GM21390 (cell line): Measurements from ENCODE around the gene POLR2A.
A peak's percentile ranks its signal among the peaks of the same experiment; 100 is the strongest.

Experiments used
- ATAC-seq: cut with Tn5 transposase; IDR thresholded peaks from one replicate; pipeline ENCODE4 v1.9.1; 2021; ENCODE audit not compliant: unreplicated experiment

The POLR2A gene

DNA sequence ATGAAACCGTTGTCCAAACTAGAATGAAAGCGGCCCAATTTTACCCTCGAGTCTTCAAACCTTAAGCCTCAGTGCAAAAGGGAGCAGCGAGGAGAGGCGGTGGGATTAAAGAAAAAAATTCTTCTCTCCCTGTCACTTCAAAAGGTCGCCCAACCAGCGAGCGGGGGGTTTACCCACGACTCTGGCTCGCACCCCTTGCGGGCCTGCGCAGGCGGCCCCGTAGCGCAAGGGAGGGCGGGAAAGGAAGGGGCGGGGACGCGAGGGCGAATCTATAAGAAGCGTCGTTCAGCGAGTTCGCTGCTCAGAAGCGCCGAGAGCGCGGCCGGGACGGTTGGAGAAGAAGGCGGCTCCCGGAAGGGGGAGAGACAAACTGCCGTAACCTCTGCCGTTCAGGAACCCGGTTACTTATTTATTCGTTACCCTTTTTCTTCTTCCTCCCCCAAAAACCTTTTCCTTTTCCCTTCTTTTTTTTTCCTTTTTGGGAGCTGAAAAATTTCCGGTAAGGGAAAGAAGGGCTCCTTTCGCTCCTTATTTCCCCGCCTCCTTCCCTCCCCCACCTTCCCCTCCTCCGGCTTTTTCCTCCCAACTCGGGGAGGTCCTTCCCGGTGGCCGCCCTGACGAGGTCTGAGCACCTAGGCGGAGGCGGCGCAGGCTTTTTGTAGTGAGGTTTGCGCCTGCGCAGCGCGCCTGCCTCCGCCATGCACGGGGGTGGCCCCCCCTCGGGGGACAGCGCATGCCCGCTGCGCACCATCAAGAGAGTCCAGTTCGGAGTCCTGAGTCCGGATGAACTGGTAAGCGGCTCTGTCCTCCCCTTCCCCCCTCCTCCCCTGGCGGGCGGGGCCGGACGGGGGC, at the start of gene POLR2A:
POLR2A (plus strand) TSS at position 300 of the 852 bp plus-strand sequence.
- peak; percentile 53 for ATAC-seq

DNA sequence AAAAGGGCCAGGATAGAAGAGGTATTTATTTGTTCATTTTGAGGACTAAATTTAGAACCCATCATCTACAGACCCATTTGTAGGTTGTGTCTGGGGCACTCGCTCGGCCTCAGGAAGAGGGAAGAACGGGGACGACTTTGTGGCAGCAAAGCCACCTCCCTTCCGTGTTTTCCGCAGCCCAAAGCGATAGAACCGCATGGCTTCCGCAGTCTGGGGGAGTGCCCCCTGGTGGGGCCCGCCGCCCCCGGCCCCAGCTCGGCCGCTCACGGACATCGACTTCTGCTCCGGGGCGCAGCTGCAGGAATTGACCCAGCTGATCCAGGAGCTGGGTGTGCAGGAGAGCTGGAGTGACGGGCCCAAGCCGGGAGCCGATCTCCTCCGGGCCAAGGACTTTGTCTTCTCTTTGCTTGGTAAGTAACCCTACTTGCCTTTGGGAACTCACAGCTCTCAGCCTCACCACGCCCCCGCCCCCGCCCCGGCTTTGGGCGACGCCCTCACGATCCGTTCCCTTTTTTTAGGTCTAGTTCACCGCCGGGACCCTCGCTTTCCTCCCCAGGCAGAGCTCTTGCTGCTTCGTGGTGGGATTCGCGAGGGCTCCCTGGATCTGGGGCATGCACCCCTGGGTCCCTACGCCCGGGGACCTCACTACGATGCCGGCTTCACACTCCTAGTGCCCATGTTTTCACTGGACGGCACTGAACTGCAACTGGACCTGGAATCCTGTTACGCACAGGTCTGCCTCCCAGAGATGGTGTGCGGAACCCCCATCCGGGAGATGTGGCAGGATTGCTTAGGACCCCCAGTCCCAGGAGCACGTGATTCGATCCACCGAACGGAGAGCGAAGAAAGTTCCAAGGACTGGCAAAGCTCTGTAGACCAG, 48.2 kb upstream of the POLR2A start:
- ATAC-seq: peak; percentile 20

DNA sequence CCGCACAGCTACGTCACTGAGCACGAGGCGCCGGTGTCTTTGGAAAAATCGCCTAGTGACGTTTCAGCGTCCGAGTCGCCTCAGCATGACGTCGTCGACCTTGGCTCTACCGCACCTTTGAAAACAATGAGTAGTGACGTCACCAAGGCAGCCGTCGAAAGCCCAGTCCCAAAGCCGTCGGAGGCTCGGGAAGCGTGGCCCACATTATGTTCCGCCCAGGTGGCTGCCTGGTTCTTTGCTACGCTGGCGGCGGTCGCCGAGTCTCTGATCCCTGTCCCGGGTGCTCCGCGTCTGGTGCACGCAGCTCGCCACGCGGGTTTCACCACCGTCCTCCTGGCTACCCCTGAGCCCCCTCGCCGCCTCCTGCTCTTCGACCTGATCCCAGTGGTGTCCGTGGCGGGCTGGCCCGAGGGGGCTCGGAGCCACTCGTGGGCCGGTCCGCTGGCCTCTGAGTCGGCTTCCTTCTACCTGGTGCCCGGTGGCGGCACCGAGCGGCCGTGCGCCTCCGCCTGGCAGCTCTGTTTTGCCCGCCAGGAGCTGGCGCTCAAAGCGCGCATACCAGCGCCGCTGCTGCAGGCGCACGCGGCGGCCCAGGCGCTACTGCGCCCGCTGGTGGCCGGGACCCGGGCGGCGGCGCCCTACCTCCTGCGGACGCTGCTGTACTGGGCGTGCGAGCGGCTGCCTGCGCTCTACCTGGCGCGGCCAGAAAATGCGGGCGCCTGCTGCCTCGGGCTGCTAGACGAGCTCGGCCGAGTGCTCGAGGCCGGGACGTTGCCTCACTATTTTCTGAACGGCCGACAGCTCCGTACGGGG, 47.4 kb upstream of the POLR2A start:
- no peak for ATAC-seq

DNA sequence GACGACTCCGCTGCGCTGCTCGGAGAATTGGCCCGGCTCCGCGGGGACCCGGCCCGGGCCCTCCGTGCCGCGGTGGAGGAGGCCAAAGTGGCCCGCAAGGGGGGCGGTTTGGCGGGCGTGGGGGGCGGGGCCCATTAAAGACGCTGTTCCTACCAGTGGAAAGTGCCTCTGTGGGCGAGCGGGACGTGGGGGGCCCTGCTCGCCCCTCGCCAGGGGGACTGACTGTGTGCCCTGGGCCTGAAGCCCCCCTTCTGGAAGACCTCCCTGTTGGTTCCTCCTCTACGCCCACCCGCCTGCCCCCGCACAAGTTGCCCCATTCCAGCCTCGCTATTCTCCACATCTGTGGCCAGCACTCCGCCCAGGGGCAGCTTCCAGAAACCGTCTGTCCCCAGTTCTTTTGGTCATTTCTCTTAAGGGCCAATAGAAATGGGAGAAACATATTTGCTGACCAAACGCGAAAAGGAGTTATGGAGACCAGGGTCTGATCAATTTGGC, 46.8 kb upstream of the POLR2A start:
- no peak for ATAC-seq

DNA sequence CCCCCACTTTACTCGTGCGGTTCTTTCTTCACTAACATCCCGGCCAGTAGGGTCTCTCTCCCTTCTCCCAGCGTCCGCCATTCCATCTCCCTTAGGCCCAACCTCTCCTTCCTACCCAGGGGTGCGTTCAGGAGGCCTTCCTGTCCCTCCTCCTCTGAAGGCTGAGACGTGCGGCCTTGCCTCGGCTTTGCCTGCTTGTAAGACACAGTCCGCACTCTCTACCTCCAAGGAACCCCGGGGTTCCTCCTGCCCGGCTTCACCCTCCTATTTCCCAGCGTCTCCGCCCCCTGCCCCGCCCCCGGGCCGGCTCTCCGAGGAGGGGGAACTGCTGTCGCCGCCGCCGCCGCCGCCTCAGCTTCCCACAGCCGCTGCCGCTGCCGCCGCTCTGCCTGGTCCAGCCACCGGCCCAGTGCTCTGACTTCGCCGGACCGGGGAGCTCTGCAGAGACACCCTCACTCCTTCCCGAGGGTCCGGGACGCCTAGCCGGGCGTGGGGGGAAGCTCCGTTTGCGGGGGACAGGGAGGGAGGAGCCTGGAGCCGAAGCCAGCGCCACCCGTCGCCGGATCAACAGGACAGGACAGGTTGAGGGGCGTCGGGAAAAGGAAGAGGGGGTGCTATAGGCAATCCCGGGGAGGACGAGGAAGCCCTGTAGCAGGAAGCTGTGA, 46.1 kb upstream of the POLR2A start:
- ATAC-seq: no peak

DNA sequence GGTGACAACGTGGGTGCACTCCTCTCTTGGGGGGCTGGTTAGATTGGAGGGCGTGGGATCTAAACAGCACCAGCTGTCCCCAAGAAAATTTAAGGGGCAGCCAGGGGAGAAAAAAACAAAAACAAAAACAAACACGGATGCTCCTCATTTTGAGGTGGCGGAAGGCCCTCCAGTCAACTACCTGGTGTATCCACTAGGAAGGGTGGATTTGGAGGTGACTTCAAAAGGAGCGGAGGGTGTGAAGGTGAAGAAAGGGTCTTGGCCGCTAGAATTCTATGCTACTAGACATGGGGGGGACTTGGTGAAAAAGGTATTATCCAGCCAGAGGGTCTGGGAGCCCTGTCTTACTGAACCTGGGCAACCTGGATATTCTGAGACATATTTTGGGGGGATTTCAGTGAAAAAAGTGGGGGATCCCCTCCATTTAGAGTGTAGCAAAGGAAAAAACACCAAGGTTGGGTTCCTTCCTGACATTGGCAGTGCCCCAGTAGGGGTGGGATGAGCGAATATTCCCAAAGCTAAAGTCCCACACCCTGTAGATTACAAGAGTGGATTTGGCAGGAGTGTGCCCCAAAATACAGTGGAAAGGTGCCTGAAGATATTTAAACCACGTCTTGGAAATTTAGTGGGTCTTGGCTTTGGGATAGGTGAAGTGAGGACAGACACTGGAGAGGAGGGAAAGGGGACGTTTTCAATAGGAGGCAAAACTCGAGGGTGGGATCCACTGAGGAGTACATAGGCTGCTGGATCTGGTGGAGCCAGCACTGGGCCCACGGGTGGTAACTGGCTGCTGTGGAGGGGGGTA, 45.3 kb upstream of the POLR2A start:
- ATAC-seq: no peak

DNA sequence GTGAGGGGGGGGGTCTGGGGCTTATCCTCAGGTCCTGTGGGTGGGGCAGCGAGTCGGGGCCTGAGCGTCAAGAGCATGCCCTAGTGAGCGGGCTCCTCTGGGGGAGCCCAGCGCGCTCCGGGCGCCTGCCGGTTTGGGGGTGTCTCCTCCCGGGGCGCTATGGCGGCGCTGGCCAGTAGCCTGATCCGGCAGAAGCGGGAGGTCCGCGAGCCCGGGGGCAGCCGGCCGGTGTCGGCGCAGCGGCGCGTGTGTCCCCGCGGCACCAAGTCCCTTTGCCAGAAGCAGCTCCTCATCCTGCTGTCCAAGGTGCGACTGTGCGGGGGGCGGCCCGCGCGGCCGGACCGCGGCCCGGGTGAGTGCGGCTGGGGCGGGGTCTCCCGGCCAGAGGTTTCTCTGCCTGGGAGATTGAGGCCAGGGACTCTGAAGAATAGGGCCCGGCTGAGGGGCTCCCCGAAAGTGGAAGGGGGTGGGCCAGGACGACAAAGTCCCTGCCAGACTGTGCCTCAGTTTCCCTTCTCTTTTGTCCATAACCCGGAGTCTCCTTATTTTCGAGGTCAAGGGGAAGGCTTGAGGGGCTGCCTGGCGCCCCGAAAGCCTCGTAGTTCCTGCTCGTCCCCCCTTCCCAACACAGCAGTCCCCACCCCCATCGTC, 44.6 kb upstream of the POLR2A start, which contains the start of gene FGF11:
FGF11 (plus strand) TSS at position 51 of the 651 bp plus-strand sequence; CDS start at position 160, 109 bp downstream.
- no peak for ATAC-seq

DNA sequence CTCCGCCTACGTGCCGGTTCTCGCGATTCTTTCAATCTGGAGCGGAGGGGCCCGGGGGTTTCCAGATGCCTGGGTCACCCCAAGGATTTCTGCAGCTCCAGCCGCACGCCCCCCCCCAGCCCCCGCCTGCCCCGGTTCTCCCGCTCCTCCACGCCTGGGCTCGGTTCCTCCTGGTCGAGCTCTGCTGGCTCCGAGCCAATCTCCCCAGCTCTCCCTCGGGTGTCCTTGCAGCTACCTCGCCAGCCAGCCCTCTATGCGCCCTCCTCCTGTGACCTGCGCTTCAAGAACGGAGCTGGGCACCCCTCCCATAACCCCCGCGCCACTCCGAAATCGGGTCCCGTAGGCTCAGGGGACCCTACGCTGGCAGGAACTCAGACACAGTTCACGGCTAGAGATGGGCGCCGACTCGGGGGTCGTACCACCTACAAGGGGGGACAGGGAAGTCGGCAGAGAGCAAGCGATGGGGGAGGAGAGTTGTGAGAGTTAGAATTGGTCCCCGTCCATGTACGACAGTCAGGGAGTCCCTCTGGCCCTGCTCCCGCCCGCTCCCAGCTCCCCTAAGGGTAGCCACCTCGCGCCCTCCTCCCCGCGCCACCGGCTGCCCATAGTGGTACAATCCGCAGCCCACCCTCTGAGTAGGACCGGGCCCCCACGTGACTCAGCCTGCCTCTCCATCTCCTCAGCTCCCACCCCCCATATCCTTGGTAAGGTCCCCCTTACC, 43.9 kb upstream of the POLR2A start:
- ATAC-seq: no peak

DNA sequence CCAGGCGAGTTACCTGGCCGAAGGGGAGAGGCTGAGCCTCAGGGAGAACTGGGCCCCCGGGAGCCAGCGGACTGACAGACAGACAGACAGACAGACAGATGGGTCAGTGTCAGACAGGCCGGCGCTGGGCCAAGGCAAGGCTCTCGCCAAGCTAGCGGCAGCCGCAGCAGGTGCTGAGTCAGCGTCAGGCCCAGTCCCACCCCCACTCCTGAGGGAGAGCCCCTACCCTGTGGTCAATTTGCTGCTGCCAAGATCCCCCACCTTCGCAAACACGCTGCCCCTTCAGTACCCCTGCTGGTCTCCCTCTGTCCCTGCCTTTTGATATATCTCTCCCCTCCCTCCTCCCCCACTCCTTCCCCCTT, 43.4 kb upstream of the POLR2A start:
- ATAC-seq: no peak

DNA sequence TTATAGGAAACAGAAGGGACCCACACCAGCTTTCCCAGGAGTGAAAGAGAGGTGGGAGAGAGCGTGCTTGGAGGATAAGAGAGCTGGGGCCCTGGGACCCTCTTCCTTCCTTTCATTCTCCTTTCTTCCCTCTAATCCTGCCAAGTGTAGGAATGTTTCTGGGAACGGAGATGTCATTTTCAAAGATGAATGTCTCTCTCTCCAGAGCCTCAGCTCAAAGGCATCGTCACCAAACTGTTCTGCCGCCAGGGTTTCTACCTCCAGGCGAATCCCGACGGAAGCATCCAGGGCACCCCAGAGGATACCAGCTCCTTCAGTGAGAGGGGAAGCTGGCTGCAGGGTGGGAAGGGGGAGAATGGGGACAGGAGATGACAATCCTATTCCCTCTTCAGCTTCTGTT, 42.9 kb upstream of the POLR2A start:
- ATAC-seq: no peak

DNA sequence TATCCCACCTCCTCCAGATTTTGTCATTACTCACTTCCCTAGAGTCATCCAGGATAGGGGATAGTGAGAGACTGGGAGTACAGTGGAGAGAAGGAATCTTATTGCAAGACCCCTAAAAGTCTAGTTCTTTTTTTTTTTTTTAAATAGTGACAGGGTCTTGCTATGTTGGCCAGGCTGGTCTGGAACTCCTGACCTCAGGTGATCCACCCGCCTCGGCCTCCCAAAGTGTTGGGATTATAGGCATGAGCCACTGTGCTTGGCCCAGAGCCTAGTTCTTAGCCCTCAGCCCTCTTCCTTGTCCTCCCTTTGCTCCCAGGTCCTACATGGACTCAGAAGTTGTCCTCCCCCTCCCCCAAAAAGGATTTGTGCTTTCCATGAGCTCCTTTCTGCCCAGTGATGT, 42.0 kb upstream of the POLR2A start:
- no peak for ATAC-seq

DNA sequence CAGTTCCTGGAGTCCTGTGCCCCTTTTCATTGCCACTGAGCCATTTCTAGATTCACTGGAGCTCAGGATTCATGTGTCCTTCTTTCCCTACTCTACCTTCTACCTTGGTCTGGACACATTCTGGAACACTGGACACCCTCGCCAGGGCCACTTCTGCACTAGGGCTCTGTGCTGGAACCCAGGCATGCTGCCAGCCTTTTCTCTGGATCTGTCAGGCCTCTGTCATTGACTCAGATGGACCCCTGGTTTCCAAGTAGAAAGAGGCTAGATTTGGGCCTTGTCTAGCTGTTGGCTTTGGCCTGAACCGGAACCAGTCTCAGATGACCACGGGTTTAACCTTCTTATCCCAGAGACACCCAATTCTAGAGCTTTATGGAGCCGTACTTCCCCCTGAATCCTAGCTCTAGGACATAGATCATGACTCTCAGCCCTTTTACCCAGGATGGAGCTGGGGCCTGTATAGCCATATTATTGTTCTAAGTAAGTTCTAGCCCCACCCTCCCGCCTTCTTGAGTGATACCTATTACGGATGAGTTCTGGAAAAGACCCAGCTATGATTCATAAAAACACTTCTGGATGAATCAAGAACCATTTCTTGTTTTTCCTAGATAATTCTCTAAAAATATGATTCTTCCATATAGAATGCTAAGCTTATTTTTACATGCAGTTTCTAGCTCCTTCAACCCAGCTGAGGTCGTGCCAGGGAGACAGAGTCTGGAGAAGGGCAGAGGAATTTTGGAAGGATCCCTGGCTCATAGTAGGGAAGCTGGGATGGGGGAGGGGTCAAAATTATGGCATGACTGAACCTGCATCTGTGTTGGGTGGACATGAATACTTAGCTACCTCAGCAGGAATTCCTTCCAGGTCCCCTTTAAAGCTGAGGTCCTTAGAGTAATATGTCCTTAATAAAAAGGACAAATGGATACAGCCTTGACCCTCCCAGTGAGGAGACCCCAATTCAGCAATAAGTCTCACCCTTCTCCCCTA, 40.4 kb upstream of the POLR2A start:
- no peak for ATAC-seq

DNA sequence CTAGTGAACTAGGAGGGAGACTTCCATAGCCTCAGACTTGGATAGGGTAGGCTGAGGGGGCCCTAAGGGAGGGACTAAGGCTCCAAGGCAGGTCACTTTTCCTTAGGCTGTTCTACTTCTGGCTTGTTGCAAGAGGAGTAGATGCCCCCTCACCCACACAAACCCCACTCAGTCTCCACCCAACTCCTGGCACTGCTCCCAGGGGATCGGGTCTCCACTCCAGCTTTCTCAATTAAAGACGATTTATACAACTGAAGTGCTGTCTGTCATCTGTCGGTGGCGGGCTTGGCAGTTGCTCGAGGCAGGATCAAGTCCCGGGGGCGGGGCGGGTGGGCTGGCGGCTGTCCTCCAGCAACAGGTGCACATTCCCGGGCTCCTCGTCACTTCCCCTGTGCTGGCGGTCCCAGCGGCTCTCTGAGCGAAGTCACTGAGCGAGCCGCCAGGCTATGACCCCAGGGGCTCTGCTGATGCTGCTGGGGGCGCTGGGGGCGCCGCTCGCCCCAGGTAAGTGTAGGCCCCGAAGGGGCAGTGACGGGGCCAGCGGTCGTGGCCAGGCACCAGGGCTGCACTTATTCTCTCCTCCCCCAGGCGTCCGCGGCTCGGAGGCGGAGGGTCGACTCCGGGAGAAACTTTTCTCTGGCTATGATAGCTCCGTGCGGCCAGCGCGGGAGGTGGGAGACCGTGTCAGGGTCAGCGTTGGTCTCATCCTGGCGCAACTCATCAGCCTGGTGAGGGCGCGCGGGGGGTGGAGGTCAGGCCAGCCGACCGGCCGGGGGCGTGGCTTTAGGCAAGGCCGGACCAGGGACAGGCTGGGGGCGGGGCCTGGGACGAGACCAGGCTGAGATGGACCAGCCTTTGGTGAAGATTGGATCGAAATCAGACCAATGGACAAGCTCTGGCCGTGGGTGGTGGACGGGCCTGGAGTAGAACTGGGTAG, 39.2 kb upstream of the POLR2A start, which contains the start of gene CHRNB1:
CHRNB1 (plus strand) TSS at position 380 of the 937 bp plus-strand sequence; CDS start at position 447, 67 bp downstream.
- ATAC-seq: no peak

DNA sequence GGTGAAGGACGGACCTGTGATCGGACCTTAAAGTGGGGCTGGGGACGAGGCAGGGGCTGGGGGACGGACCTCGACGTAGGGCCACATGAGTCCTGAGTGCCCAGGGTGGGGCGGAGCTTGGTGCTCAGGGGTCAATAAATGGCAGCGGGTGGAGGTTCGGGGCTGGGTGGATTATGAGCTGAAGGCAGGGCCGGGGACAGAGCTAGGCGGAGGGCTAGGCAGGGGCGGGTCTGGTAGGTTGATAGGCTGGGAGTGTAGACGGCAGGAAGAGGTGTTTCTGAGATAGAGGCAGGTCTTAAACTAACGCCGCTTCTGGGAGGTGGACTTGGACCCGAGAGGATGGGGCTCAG, 38.6 kb upstream of the POLR2A start:
- ATAC-seq: no peak

DNA sequence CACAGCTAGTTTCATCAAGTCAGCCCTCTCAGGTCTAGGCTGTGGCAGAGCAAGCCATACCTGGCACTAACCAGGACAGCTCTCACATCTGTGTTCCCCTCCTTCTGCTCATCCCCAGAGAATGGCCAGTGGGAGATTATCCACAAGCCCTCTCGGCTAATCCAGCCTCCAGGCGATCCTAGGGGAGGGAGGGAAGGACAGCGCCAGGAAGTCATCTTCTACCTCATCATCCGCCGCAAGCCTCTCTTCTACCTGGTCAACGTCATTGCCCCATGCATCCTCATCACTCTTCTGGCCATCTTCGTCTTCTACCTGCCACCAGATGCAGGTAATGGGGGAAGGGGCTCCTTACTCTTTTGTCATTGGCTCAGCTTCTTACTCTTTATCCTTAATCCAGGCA, 35.7 kb upstream of the POLR2A start:
- no peak for ATAC-seq

DNA sequence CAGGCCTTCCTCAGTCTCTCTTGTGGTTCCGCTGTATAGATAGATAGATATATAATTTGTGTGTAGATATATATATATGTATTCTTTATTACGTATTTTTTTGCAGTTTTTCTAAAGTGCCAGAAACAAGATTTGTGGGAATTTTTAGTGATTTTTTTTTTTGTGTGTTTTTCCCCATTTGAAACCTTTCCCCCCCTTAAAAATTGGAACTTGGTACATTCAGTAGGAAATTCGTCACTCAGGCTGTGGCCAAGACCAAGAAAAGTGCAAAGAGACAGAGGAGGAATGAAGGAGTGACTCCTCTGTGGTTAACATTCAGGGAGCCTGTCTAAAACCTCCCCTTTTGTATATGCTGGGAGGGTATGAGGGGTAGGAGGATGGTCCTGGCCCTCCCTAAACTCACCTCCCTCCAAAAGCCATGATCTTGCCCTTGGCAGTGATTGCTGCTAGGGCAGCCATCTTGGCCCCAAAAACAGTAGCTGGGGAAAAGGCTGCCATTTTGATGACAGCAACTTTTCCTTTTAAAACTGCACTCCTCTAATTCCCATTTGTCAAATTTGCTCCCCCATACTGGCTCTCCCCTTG, 24.1 kb upstream of the POLR2A start:
- no peak for ATAC-seq
